Neural cell (in vitro differentiated cells): ENCODE data around the gene LRBA. TPM values are rescaled to one million over a fixed set of nuclear protein-coding genes. Genes with fewer than 3 reads are reported as not detected.

ENCODE experiments used
- H2AFZ ChIP-seq: fragments of 200-600, 300-800 bp; sonication (generic), shearing (Covaris generic); 2 replicates; pipeline ENCODE4 v1.6.0; 2014; ENCODE audit warnings: low read depth, mild to moderate bottlenecking, antibody characterized with exemption, low read length, moderate library complexity
- H3F3A ChIP-seq: fragments of 200-600 bp; shearing (Covaris generic); 2 replicates; pipeline ENCODE4 v1.6.1; 2016; ENCODE audit warnings: mild to moderate bottlenecking, moderate library complexity, mixed read lengths, antibody characterized with exemption, low read length; ENCODE audit not compliant: insufficient read depth, poor library complexity, severe bottlenecking
- H3K27ac ChIP-seq: fragments of 200-600, 300-800 bp; sonication (generic), shearing (Covaris generic); 2 replicates; pipeline ENCODE4 v1.5.1; 2014; ENCODE audit warnings: mild to moderate bottlenecking, low read length, moderate library complexity
- H3K27me3 ChIP-seq: fragments of 300-800, 200-600 bp; sonication (generic), shearing (Covaris generic); 2 replicates; pipeline ENCODE4 v1.6.0; 2014; ENCODE audit warnings: mild to moderate bottlenecking, low read depth, low read length, moderate library complexity; ENCODE audit not compliant: insufficient read depth
- H3K36me3 ChIP-seq: fragments of 300-800, 200-600 bp; sonication (generic), shearing (Covaris generic); 2 replicates; pipeline ENCODE4 v1.5.1; 2014; ENCODE audit warnings: mild to moderate bottlenecking, antibody characterized with exemption, low read length, moderate library complexity; ENCODE audit not compliant: insufficient read depth
- H3K4me2 ChIP-seq: fragments of 300-800, 200-600 bp; sonication (generic), shearing (Covaris generic); 2 replicates; pipeline ENCODE4 v1.6.0; 2014; ENCODE audit warnings: mild to moderate bottlenecking, low read length
- H3K4me3 ChIP-seq: fragments of 300-800, 200-600 bp; sonication (generic), shearing (Covaris generic); 2 replicates; pipeline ENCODE4 v1.5.1; 2014; ENCODE audit warnings: mild to moderate bottlenecking, low read length, moderate library complexity
- H3K79me2 ChIP-seq: fragments of 200-600 bp; shearing (Covaris generic); replicated peaks from 2 replicates; pipeline ENCODE4 v1.6.0; 2014; ENCODE audit warnings: mild to moderate bottlenecking, low read length, moderate library complexity; ENCODE audit not compliant: insufficient read depth
- H3K9ac ChIP-seq: fragments of 300-800, 200-600 bp; sonication (generic), shearing (Covaris generic); 2 replicates; pipeline ENCODE4 v1.6.1; 2016; ENCODE audit warnings: mild to moderate bottlenecking, low read length, mixed read lengths
- H3K9me2 ChIP-seq: fragments of 200-600 bp; shearing (Covaris generic); 2 replicates; pipeline ENCODE4 v1.6.1; 2016; ENCODE audit warnings: mild to moderate bottlenecking, low read length, mixed read lengths; ENCODE audit not compliant: insufficient read depth
- H3K9me3 ChIP-seq: fragments of 200-600, 300-800 bp; sonication (generic), shearing (Covaris generic); 2 replicates; pipeline ENCODE4 v1.6.1; 2016; ENCODE audit warnings: mild to moderate bottlenecking, mixed run types, low read length, moderate library complexity, mixed read lengths
- H4K20me1 ChIP-seq: fragments of 200-600 bp; shearing (Covaris generic); 2 replicates; pipeline ENCODE4 v1.6.1; 2016; ENCODE audit warnings: mild to moderate bottlenecking, mixed run types; ENCODE audit not compliant: insufficient read depth
- CTCF ChIP-seq: fragments of 450-650 bp; IDR thresholded peaks from 2 replicates; pipeline ENCODE4 v1.5.1; 2014; ENCODE audit warnings: antibody characterized with exemption, mild to moderate bottlenecking, moderate library complexity; ENCODE audit not compliant: poor library complexity, severe bottlenecking
- EP300 ChIP-seq: fragments of 450-650 bp; conservative IDR thresholded peaks from 2 replicates; pipeline ENCODE4 v1.6.1; 2014; ENCODE audit warnings: antibody characterized with exemption, mild to moderate bottlenecking, moderate library complexity; ENCODE audit not compliant: poor library complexity, severe bottlenecking
- EZH2 ChIP-seq: fragments of 200-600, 300-800 bp; shearing (Covaris generic), sonication (generic); IDR thresholded peaks from 2 replicates; pipeline ENCODE4 v1.6.1; 2014; ENCODE audit warnings: antibody characterized with exemption, low read length, borderline replicate concordance, mild to moderate bottlenecking; ENCODE audit not compliant: insufficient read depth, poor library complexity, severe bottlenecking
- MXI1 ChIP-seq: fragments of 450-650 bp; conservative IDR thresholded peaks from 2 replicates; pipeline ENCODE4 v1.6.1; 2014; ENCODE audit warnings: antibody characterized with exemption, mild to moderate bottlenecking; ENCODE audit not compliant: poor library complexity, severe bottlenecking
- POLR2AphosphoS5 ChIP-seq: IDR thresholded peaks from 2 replicates; pipeline ENCODE4 v1.6.1; 2012
- RAD21 ChIP-seq: fragments of 450-650 bp; conservative IDR thresholded peaks from 2 replicates; pipeline ENCODE4 v1.6.1; 2014; ENCODE audit warnings: antibody characterized with exemption, mild to moderate bottlenecking, moderate library complexity
- REST ChIP-seq: IDR thresholded peaks from 2 replicates; pipeline ENCODE4 v1.6.1; 2012; ENCODE audit warnings: borderline replicate concordance
- SMC3 ChIP-seq: fragments of 450-650 bp; conservative IDR thresholded peaks from 2 replicates; pipeline ENCODE4 v1.6.1; 2014; ENCODE audit warnings: antibody characterized with exemption, mild to moderate bottlenecking, moderate library complexity; ENCODE audit not compliant: poor library complexity
- TAF1 ChIP-seq: IDR thresholded peaks from 2 replicates; pipeline ENCODE4 v1.6.1; 2012; ENCODE audit warnings: low read depth
- polyA plus RNA-seq: library from polyadenylated mRNA; depleted of rRNA; stranded (reverse); fragments of >200 nt; gene quantifications from 2 replicates; pipeline ENCODE4 v1.2.3, GENCODE V29; 2014

Gene LRBA
- polyA plus RNA-seq, 1 donor from 2014 or later = 7.1 TPM

- Histone ChIP-seq H3K79me2 (no peaks in the 10 kb centered on the region), H3K4me2 (no peak overlapping the region), H3K27me3 (no peaks in the 10 kb centered on the region), H2AFZ (no peak overlapping the region), H3K9me2 (no peaks in the 10 kb centered on the region), H3K27ac (no peak overlapping the region), H4K20me1 (no peaks in the 10 kb centered on the region), H3K9ac (no peak overlapping the region), H3K36me3 (no peaks in the 10 kb centered on the region), H3K4me3 (no peak overlapping the region), H3K9me3 (no peaks in the 10 kb centered on the region), H3F3A (no peaks in the 10 kb centered on the region)
- TF ChIP-seq POLR2AphosphoS5 (no peak), REST (no peak), EZH2 (no peak), RAD21 (no peak), TAF1 (no peak), EP300 (no peak), MXI1 (no peak), SMC3 (no peak), CTCF (no peak)
Measured at GRCh38 chr4:150816491-150816890, 198.6 kb downstream of the LRBA start.

GRCh38 chr4:150814873-150815272 is 200.2 kb downstream of the LRBA start:
- Histone ChIP-seq H3K9me2 (no peaks in the 10 kb centered on the region), H3F3A (no peaks in the 10 kb centered on the region), H2AFZ (no peak overlapping the region), H3K36me3 (no peaks in the 10 kb centered on the region), H3K27me3 (no peaks in the 10 kb centered on the region), H3K4me2 (no peak overlapping the region), H3K79me2 (no peaks in the 10 kb centered on the region), H3K9ac (no peak overlapping the region), H3K27ac (no peak overlapping the region), H3K4me3 (no peak overlapping the region), H3K9me3 (no peaks in the 10 kb centered on the region), H4K20me1 (no peaks in the 10 kb centered on the region)
- TF ChIP-seq MXI1 (no peak), REST (no peak), CTCF (no peak), RAD21 (no peak), POLR2AphosphoS5 (no peak), EP300 (no peak), EZH2 (no peak), SMC3 (no peak), TAF1 (no peak)
